Neural progenitor cell (in vitro differentiated cells): ENCODE measurements around the gene PWWP2B.

Experiments used
- CTCF ChIP-seq: fragments of 200-600 bp; sonication (generic); IDR thresholded peaks from 2 replicates; pipeline ENCODE4 v1.5.1; 2017; ENCODE audit warnings: antibody characterized with exemption, mild to moderate bottlenecking
- EZH2 ChIP-seq: fragments of 200-600 bp; sonication (generic); IDR thresholded peaks from 2 replicates; pipeline ENCODE4 v1.6.1; 2017; ENCODE audit warnings: antibody characterized with exemption, mild to moderate bottlenecking, moderate library complexity
- EZH2phosphoT487 ChIP-seq: fragments of 200-600 bp; sonication (generic); IDR thresholded peaks from 2 replicates; pipeline ENCODE4 v1.6.1; 2017; ENCODE audit warnings: antibody characterized with exemption

- TF ChIP-seq CTCF (peak; percentile 34), EZH2 (no peak), EZH2phosphoT487 (no peak)
Observed at GRCh38 chr10:132452216-132452650, 55.2 kb downstream of the PWWP2B start.
